ENCODE data around the gene FGF22.
A peak's percentile ranks its signal among the peaks of the same experiment; 100 is the strongest.
"Not testable (repeated sequence)": the region's sequence is repeated elsewhere in the genome, so short reads cannot be mapped to it uniquely, and the experiment has no call there.

FGF22 gene

GRCh38 chr19:639253-640160, at the start of gene FGF22:
TSS of gene FGF22 (plus strand) at chr19:639879. CDS start at chr19:639926, 47 bp downstream.
- peak; percentile 90 for DNase-seq

- peak; percentile 71 for DNase-seq
Observed at GRCh38 chr19:590396-590745, 49.3 kb upstream of the FGF22 start.

- DNase-seq: peak; percentile 40
Observed at GRCh38 chr19:590750-591098, 49.0 kb upstream of the FGF22 start.

GRCh38 chr19:591099-591958, 48.4 kb upstream of the FGF22 start:
- no peak for DNase-seq

- DNase-seq: no peak
Observed at GRCh38 chr19:592101-592500, 47.6 kb upstream of the FGF22 start.

- no peak for DNase-seq
Observed at GRCh38 chr19:593055-593454, 46.6 kb upstream of the FGF22 start.

GRCh38 chr19:593505-593904, 46.2 kb upstream of the FGF22 start:
- no peak for DNase-seq

- DNase-seq: no peak
Observed at GRCh38 chr19:594265-594870, 45.3 kb upstream of the FGF22 start.

GRCh38 chr19:595326-596262, 44.1 kb upstream of the FGF22 start:
- DNase-seq: no peak

GRCh38 chr19:596263-596655, 43.4 kb upstream of the FGF22 start:
- DNase-seq: no peak

- DNase-seq: no peak
Observed at GRCh38 chr19:597406-598315, 42.0 kb upstream of the FGF22 start.

- no peak for DNase-seq
Observed at GRCh38 chr19:601310-601709, 38.4 kb upstream of the FGF22 start.

GRCh38 chr19:601790-602189, 37.9 kb upstream of the FGF22 start:
- DNase-seq: no peak

- DNase-seq: no peak
Observed at GRCh38 chr19:602391-603301, 37.0 kb upstream of the FGF22 start.

- not testable (repeated sequence) for DNase-seq
Observed at GRCh38 chr19:603302-603639, 36.4 kb upstream of the FGF22 start.

GRCh38 chr19:603779-604178, 35.9 kb upstream of the FGF22 start:
- not testable (repeated sequence) for DNase-seq

GRCh38 chr19:604355-604754, 35.3 kb upstream of the FGF22 start:
- DNase-seq: peak; percentile 35

GRCh38 chr19:605061-605971, 34.4 kb upstream of the FGF22 start:
- peak; percentile 82 for DNase-seq
